CD4-positive, alpha-beta T cell treated with Interleukin-4 for 1 hour (primary cell): ENCODE data around the gene TNRC6B.
"Not testable (repeated sequence)": the region's sequence is repeated elsewhere in the genome, so short reads cannot be mapped to it uniquely, and the experiment has no call there.

ENCODE experiments used
- DNase-seq, 2 donors: peaks; one replicate each; pipeline ENCODE4 v3.0.0-alpha.2; 2020 to 2022

The TNRC6B gene

GRCh38 chr22:40300316-40300715 lies 122.6 kb downstream of the TNRC6B start:
- DNase-seq, result no peak

GRCh38 chr22:40300884-40301672 lies 123.4 kb downstream of the TNRC6B start:
- no peak for DNase-seq

- DNase-seq, result no peak
Observed at GRCh38 chr22:40302149-40302548, 124.4 kb downstream of the TNRC6B start.

DNA sequence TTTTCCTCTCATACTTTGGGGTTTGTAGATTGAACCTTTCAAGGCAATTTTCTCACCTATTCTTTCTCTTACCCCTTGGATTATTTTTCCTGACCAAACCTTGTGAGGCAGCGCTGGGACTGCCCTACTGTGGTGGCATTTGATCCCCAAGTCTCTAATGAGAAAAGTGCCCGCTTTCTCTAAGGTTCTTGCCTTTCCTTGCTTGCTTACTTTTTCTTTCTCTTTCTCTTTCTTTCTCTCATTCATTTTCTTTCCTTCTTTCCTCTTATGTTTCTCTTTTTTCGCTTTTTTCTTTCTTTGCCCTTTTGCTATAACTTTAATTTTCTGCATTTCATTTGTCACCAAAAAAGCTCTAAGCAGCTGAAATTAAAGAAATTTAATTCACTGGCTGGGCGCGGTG lies 127.9 kb downstream of the TNRC6B start:
- DNase-seq, result no peak

GRCh38 chr22:40308999-40309573 lies 131.4 kb downstream of the TNRC6B start:
- DNase-seq, result no peak

- no peak for DNase-seq
Observed at GRCh38 chr22:40309631-40310030, 131.9 kb downstream of the TNRC6B start.

DNA sequence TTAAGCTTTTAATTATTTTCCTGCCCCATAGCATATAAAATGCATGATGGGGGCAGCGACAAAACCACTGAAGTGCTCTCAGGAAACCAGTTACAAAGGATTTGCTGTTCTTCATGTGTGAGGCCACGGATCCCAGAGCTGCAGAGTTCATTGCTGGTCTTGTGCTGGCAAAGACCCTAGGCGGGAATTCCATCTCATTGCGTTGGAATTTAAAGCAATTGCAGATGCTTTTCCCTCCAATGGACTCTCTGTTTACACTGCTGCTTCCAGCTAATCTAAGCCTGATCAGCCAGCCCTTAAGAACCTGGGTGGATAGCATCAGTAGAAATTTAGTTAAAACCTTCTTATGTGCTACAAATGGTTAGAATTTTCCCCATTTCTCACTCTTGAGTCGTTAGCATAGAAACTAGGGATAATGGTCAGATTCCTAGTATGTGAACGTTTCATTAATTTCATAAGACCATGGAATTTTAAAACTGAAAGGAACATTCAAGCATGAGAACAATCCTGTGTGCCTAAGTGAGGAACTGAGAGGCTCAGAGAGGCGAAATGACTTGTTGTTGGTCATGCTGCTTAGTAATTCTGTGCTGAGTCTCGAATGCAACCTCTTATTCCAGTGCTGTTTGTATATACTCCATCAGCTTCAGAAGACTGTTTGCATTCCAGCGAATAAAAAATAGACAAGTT lies 132.5 kb downstream of the TNRC6B start:
- DNase-seq, result no peak

DNA sequence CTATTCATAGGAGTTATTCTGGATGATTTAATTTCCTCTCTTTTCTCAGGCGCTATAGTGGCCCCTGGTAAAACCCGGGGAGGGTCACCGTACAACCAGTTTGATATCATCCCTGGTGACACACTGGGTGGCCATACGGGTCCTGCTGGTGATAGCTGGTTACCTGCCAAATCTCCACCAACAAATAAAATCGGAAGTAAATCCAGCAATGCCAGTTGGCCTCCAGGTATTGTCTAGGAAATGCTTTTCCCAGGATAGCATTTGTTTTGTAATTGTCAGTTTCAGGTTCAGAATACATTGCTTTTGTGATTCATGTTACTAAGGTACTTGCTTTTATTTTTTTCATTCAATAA lies 133.0 kb downstream of the TNRC6B start:
- no peak for DNase-seq

DNA sequence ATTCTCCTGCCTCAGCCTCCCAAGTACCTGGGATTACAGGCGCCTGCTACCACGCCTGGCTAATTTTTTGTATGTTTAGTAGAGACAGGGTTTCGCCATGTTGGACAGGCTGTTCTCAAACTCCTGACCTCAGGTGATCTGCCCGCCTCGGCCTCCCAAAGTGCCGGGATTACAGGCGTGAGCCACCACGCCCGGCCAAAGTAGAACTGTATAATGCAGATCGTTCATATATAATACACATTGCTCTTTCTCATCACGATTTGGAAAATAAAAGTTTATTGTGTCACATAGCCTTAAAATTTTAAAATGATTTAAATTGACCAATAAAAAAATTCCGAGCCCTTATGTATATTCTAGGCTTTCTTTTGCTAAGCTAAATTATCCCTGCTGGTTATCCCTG lies 133.9 kb downstream of the TNRC6B start:
- not testable (repeated sequence) for DNase-seq

DNA sequence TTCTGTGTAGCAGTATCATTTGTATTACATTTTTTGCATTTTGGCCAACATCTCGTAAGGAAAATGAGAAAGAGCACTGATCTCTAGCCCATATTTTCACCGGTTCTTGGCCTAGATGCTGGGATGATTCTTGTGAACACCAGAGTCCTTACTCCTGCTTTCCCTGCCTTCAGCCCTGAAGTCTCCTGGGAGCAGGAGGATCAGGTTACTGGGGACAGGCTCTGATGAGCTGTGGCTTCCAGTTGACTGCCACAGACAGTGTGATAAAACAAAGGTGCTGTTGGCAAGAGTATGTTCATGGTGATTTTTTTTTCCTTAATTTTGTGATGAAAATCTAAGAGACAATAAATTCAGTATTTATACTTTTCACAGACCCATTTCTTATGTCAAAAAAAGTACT lies 134.3 kb downstream of the TNRC6B start:
- no peak for DNase-seq

DNA sequence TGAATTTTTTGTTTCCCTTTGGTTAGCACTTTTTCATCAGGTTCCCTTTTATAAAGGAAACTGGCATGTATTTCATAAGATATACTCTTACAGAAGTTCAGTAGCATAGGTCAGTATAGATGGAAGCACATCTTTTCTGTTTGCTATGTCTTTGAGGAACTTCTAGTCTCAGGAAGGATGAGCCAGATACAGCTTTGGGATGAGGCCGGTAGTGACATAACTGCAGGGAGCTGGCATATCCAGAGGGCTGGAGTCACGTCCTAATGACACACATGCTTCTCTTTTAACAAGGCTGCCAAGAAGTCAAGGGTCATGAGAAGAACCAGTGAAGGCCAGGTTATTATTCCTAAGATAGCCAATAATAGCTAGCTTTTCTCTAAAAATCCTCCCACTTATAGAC lies 135.3 kb downstream of the TNRC6B start:
- DNase-seq, result no peak

DNA sequence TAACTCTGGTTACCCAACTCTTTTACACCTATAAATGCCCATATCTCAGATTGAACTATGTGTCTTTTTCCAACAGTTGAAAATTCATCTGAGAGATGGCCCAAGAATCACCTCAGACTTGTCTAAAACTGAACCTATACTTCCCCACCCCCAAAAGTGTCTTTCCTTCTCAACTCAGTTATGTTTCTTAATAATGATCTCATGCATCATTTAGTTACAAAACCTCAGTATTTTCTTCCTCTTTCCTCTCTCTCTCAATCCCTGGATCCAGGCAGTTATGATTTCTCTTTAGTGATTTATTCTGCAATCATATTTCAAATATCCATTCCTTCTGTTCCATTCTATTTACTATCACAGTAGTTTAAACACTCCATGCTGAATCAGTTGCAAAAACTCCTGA lies 136.3 kb downstream of the TNRC6B start:
- DNase-seq, result no peak

GRCh38 chr22:40320687-40321086 lies 143.0 kb downstream of the TNRC6B start:
- no peak for DNase-seq

DNA sequence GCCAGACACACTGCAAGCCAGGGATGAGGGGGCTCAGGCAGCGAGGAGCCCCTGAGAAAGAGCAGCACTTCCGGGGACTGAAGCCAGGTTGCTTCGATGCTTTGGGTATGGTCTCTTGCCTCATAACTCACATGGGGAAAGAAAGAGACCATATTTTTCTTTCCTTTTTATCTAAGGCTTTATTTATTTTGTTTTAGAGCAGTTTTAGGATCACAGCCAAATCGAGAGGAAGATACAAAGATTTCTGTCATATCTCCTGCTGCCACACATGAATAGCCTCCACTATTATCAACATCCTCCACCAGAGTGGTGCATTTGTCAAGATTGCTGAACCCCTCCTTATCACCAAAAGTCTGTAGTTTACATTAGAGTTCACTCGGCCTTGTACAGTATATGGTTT lies 144.3 kb downstream of the TNRC6B start:
- no peak for DNase-seq

DNA sequence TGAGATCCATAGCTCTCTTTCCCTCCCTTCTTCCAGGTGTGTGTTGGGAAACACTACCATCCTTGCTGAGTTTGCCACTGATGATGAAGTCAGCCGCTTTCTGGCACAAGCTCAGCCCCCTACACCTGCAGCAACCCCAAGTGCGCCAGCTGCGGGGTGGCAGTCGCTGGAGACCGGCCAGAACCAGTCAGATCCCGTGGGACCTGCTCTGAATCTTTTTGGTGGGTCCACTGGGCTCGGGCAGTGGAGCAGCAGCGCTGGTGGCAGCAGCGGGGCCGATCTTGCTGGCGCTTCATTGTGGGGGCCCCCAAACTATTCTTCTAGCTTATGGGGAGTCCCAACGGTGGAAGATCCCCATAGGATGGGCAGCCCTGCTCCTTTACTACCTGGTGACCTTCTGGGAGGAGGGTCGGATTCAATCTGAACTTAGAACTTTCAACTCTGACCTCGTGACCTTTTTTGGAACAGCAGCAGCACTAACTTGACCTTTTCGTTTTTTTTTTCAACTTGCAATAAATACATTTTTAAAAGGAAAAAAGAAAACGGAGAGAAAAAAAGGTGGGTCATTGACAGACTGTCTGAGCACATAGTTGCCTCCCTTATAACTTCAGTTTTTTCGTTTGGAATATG lies 145.2 kb downstream of the TNRC6B start:
- DNase-seq, result no peak

DNA sequence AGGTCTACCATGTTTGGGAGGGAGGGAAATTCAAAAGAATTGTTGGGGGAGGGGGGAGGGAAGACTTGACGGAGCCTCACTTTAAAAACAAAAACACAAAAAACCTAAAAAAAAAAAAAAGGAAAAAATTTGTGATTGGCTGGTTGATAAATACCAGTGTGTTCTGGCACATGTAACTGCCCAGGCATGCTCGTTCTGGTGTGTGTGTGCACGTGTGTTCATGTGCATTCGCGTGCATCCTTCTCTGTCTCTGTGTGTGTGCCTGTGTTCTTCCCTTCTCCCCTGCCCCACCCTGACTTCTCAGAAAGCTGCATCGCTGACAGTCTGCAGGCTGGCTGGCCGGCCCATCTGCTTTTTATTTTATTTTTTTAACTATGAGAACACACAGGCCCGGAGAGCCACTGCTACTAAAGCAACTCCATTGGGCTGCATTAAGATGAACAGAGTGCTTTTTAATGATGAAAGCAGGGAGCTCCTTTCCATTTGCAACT lies 146.0 kb downstream of the TNRC6B start:
- peak; percentile 55 to 67 for DNase-seq

- DNase-seq, result peak; percentile 55 to 80
Observed at GRCh38 chr22:40324468-40325305, 147.0 kb downstream of the TNRC6B start.

DNA sequence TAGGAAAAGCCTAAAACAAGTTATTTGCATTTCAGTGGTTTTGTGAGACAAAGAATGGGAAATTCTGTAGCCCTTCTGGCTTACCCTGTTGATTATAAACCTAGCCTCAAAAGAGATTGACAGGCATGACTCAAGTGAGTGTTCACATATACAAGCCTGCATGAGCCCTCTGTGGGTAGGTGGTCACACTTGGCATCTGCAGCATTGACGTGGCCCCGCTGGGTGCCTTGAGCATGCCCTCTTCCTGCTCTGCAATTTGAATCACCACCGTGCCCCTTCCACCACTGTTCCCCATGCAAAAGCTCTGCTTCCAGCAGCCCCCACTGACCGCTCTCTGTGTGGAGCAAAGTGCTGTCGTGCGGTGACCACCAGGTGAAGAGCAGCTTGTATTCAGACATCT lies 147.6 kb downstream of the TNRC6B start:
- DNase-seq, result peak; percentile 42 to 46

DNA sequence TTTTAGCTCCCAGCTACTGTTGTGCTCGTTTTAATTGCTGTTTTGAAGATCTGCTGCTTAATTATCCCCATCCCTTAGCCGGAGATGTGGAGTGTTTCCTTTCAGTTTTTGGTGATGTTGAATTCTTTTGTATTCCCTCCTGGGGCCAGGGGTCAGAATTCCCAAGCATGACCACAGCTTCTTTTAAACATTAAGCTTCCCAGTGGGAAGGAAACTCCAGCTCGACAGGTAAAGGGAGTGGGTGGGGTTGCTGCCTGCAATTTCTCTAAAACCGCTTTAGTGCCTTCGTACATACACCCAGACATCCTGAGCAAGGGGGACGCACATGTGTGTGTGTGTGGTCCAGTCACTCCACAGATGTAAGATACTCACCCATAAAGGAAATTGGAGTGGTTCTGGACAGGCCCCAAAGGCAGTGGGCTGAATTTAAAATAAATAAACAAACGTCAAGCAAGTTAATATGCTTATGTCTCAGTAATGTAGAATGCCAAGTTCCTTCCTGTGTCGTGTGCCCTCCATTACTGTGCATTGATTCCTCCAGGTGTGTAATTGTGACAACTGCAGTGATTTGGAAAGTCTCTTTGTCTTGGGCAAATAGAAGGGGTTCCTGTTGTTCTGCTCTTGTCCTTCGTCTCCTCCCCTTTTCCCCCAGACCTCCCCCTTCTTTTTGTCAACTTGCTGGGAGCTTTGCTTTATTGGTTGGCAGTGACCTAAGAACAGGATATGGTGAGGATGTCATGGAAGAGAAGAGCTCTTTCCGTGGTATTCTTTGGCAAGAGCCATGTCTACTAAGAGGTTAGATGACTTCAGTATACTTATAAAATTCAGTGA lies 149.4 kb downstream of the TNRC6B start:
- peak in 1 of 2 donors; percentile 65 for DNase-seq

DNA sequence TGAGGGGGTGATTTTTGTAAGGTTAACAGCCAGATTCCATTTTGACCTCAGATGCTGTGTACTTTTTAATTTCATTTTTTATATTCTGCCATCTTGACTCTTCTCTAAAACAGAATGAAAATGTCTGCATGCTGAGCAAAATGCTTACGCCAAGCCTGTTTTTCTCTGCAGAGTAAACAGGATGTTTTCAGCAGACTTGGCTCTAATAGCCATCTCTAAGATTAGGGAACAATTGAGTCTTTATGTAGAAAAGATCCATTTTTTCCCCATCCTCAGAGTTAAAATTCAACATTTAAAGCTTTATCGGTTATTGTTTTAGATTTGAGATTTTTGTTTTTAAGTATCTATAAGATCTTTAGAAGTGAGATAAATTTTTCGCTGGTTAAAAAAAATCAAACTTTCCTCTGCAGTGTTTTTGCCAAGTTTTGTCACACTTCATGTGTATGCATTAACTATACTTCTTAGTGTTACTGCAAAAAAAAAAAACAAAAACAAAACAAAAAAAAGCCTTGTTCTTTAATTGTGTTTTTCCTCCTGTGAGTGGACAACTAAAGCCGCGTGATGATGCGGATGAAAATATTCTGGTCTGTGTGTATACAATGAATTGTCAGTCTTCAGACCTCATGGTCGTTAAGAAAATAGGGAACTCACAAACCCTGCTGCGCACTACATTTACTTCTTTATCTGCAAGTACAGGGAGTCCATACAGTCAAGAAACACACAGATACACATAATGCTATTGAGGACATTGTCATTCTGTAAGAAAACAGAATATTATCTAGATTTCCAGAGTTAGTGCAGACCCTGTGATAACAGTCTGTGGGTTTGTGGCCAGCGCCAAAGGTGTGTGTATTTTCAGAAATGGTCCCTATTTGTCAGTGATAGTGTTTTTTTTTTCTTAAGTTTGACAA lies 151.1 kb downstream of the TNRC6B start:
- no peak for DNase-seq

- no peak for DNase-seq
Observed at GRCh38 chr22:40329466-40329865, 151.7 kb downstream of the TNRC6B start.
